Measurements from ENCODE around the gene ETS1. TPM values are rescaled to one million over a fixed set of nuclear protein-coding genes. Genes with fewer than 3 reads are reported as not detected.
"Not testable (repeated sequence)": the region's sequence is repeated elsewhere in the genome, so short reads cannot be mapped to it uniquely, and the experiment has no call there.

The ETS1 gene
- polyA plus RNA-seq, 2 of the 4 experiments (the other 2 are of a cell fraction): 14.5 to 18.8 TPM

- 86% methylated on average over 5 of the region's 26 CpGs for WGBS (ENCODE audit: missing lambda C conversion rate)
- no peak overlapping the region for H3K27ac ChIP-seq
- ChIA-PET POLR2A (no interaction called here), CTCF (interaction anchor here (1.1 kb wide), 1 partner anchor 179 kb away, joined by 4 read pairs; no protein-coding TSS in a partner anchor)
- TF ChIP-seq RFX5 (IDR thresholded peaks at IDR 0.05) (no peak), TFCP2L1 (CRISPR knock-in tag; IDR thresholded peaks at IDR 0.05) (no peak), REST (IDR thresholded peaks at IDR 0.05) (no peak), PHF8 (IDR thresholded peaks at IDR 0.05; ENCODE audit: borderline replicate concordance, low read depth) (no peak), ZSCAN20 (CRISPR knock-in tag; IDR thresholded peaks at IDR 0.05) (no peak), MAZ (IDR thresholded peaks at IDR 0.05; ENCODE audit: borderline replicate concordance, low read depth, low read length) (no peak), POLR2AphosphoS2 (conservative IDR thresholded peaks at IDR 0.05; ENCODE audit: low read length) (no peak), FOXS1 (CRISPR knock-in tag; IDR thresholded peaks at IDR 0.05) (no peak), SMC3 (IDR thresholded peaks at IDR 0.05) (no peak), NFE2L2 (conservative IDR thresholded peaks at IDR 0.05; ENCODE audit: low read length) (no peak)
- no peak for FAIRE-seq
- H3K4me2 ChIP-seq: no peak overlapping the region
- no peak overlapping the region for H3K4me3 ChIP-seq
- H3K9me3 ChIP-seq: no peaks in the 10 kb centered on the region
- peaks cover 22% of the 10 kb centered on the region; the same call in 2 of the 3 replicates for H3K4me1 ChIP-seq
- no peak for DNase-seq (ENCODE audit: low read depth in 1 of 2, low spot score in 1 of 2)
- ATAC-seq: no peak
Measured at GRCh38 chr11:128451652-128452470, 135.5 kb downstream of the ETS1 start.

DNA sequence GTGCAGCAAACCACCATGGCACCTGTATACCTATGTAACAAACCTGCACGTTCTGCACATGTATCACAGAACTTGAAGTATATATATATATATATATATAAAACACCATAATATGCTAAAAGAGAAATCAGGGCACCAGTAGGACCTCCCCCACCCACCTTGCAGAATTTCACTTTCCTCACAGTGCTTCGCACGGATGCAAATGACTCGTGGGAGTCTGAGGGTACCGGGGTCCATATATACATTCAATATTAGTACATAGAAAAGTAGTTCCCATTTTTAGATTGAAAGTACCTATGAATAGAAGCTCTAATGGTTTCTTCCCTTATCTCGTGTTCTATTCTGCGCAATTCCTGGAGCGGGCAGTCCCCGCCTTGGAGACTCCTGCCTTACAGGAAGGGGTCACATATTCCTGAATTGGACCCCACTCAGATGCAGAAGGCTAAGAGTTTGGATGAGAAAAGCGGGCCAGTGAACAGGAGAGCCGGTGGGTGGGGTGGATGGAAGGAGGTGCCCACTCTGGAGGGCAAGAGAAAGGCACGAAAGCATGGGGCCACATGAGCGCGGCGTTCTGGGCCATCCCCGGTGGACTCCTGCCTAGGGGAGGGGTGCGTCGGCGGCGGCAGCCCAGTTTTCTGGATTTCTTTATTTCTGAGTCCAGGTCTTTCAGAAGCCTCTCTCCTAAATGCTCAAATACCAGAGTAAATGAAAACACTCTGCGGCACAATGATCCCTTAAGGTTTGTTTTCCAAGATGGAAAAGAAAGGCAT, 136.3 kb downstream of the ETS1 start:
- Histone ChIP-seq H3K4me3 (no peak overlapping the region), H3K9me3 (no peaks in the 10 kb centered on the region), H3K4me2 (no peak overlapping the region), H3K27ac (no peak overlapping the region), H3K4me1 (peaks cover 22% of the 10 kb centered on the region; the same call in 2 of the 3 replicates)
- TF ChIP-seq, protein P1, sequence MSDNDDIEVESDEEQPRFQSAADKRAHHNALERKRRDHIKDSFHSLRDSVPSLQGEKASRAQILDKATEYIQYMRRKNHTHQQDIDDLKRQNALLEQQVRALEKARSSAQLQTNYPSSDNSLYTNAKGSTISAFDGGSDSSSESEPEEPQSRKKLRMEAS (IDR thresholded peaks at IDR 0.05): no peak
- TF ChIP-seq POLR2A (IDR thresholded peaks at IDR 0.05; ENCODE audit: low read length) (no peak), TP53 (CRISPR knock-in tag; IDR thresholded peaks at IDR 0.05) (no peak), BCL3 (IDR thresholded peaks at IDR 0.05) (no peak), MAZ (IDR thresholded peaks at IDR 0.05; ENCODE audit: borderline replicate concordance, low read depth, low read length) (no peak), HOXA7 (CRISPR knock-in tag; IDR thresholded peaks at IDR 0.05) (no peak), ZFP36 (IDR thresholded peaks at IDR 0.05; ENCODE audit: borderline replicate concordance, partially characterized antibody) (no peak), POLR2AphosphoS2 (conservative IDR thresholded peaks at IDR 0.05; ENCODE audit: low read length) (no peak), RNF2 (IDR thresholded peaks at IDR 0.05; ENCODE audit: borderline replicate concordance, low read depth) (no peak), REST (IDR thresholded peaks at IDR 0.05) (no peak), RCOR1 (IDR thresholded peaks at IDR 0.05; ENCODE audit: low read depth, low read length) (no peak), CBX2 (IDR thresholded peaks at IDR 0.05; ENCODE audit: borderline replicate concordance, low read depth) (no peak), SREBF2 (IDR thresholded peaks at IDR 0.05) (no peak)
- DNase-seq (ENCODE audit: low read depth in 1 of 2, low spot score in 1 of 2) (no peak), FAIRE-seq (no peak), ATAC-seq (no peak)
- POLR2A ChIA-PET: no interaction called here
- WGBS (ENCODE audit: missing lambda C conversion rate): 93% methylated on average over 21 of the region's 21 CpGs
- CTCF ChIA-PET: interaction anchor here (1.1 kb wide), 1 partner anchor 179 kb away, joined by 4 read pairs; no protein-coding TSS in a partner anchor

DNA sequence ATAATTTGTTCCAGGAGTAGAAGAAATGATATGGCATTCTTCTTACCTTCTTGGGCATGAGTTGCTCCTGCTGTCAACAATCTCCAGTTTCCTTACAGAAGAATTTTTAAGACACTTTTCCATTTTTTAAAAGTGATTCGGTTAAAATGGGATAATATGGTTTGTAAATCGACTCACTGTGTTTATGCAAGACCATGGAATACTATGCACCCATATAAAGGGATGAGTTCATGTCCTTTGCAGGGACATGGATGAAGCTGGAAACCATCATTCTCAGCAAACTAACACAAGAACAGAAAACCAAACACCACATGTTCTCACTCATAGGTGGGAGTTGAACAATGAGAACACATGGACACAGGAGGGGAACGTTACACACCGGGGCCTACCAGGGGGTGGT, 136.9 kb downstream of the ETS1 start:
- FAIRE-seq; ATAC-seq; POLR2A ChIA-PET; H3K4me2 ChIP-seq; H3K4me3 ChIP-seq; H3K9me3 ChIP-seq; CTCF ChIA-PET; H3K27ac ChIP-seq; DNase-seq (ENCODE audit: low read depth in 1 of 2, low spot score in 1 of 2): not testable (repeated sequence)
- H3K4me1 ChIP-seq: peaks cover 22% of the 10 kb centered on the region; the same call in 2 of the 3 replicates
- WGBS (ENCODE audit: missing lambda C conversion rate): 68% methylated on average over 4 of the region's 4 CpGs

Data from A549 (cell line).